Midbrain (tissue), 1 donor: ENCODE measurements around the gene CLDN20.

Experiments used
- DNase-seq: peaks from one replicate; lab custom pipeline; 2025; lab: John Stamatoyannopoulos, UW

Gene CLDN20

GRCh38 chr6:155245193-155245592 lies 18.6 kb upstream of the CLDN20 start:
- DNase-seq = no peak

GRCh38 chr6:155245831-155246230 lies 18.0 kb upstream of the CLDN20 start:
- no peak for DNase-seq

GRCh38 chr6:155246825-155247224 lies 17.0 kb upstream of the CLDN20 start:
- no peak for DNase-seq

GRCh38 chr6:155247618-155248007 lies 16.2 kb upstream of the CLDN20 start:
- no peak for DNase-seq

- DNase-seq = peak; percentile 66
These were observed 15.5 kb upstream of the CLDN20 start for GRCh38 chr6:155248008-155249001.

- no peak for DNase-seq
These were observed 13.0 kb upstream of the CLDN20 start for GRCh38 chr6:155250701-155251381.

- DNase-seq = no peak
These were observed 11.2 kb upstream of the CLDN20 start for GRCh38 chr6:155252581-155252980.

GRCh38 chr6:155253337-155253736 lies 10.5 kb upstream of the CLDN20 start:
- DNase-seq = no peak

GRCh38 chr6:155254139-155254538 lies 9.7 kb upstream of the CLDN20 start:
- DNase-seq = no peak

GRCh38 chr6:155256122-155256795 lies 7.6 kb upstream of the CLDN20 start:
- no peak for DNase-seq

GRCh38 chr6:155257796-155258195 lies 6.0 kb upstream of the CLDN20 start:
- no peak for DNase-seq

- DNase-seq = no peak
These were observed 4.6 kb upstream of the CLDN20 start for GRCh38 chr6:155259204-155259603.

- DNase-seq = no peak
These were observed 3.9 kb upstream of the CLDN20 start for GRCh38 chr6:155259897-155260296.

- DNase-seq = no peak
These were observed 3.1 kb upstream of the CLDN20 start for GRCh38 chr6:155260686-155261085.

GRCh38 chr6:155261111-155261900 lies 2.5 kb upstream of the CLDN20 start:
- no peak for DNase-seq

GRCh38 chr6:155262655-155263054 lies 1.2 kb upstream of the CLDN20 start:
- no peak for DNase-seq

GRCh38 chr6:155264693-155265320 lies 994 bp downstream of the CLDN20 start:
- no peak for DNase-seq

- DNase-seq = no peak
These were observed 2.2 kb downstream of the CLDN20 start for GRCh38 chr6:155265843-155266535.

- DNase-seq = no peak
These were observed 3.6 kb downstream of the CLDN20 start for GRCh38 chr6:155267411-155267810.

GRCh38 chr6:155268088-155268867 lies 4.5 kb downstream of the CLDN20 start:
- peak; percentile 13 for DNase-seq
